DMS 273 (cell line): ENCODE results near the gene RAB17.
"Not testable (repeated sequence)": the region's sequence is repeated elsewhere in the genome, so short reads cannot be mapped to it uniquely, and the experiment has no call there.

Experiments used
- DNase-seq: peaks from one replicate; lab custom pipeline; 2025; ENCODE audit not compliant: unreplicated experiment; lab: John Stamatoyannopoulos, UW

RAB17 gene

DNA sequence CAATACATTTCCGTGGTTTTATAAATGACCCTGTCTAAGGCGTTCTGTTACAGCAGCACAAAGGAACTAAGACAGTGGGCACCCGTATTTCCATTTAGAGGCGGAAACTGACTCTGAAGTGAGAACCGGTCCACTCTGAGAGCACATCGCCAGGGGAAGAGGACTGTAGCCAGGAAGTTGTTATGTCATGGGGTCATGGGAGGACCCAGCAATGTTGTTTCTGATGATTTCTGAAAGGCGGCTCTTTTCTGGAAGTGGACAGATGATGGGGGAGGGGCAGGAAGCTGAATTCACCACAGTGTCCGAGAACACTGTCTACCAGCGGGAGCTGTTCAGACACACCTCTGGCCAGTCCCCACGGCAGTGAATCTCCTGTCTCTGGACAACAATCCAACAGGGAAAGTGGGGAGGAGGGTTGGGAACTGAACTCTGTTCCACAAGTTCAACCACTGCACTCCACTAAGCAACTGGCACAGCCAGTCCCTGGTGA is 34.7 kb upstream of the RAB17 start:
- DNase-seq: no peak

DNA sequence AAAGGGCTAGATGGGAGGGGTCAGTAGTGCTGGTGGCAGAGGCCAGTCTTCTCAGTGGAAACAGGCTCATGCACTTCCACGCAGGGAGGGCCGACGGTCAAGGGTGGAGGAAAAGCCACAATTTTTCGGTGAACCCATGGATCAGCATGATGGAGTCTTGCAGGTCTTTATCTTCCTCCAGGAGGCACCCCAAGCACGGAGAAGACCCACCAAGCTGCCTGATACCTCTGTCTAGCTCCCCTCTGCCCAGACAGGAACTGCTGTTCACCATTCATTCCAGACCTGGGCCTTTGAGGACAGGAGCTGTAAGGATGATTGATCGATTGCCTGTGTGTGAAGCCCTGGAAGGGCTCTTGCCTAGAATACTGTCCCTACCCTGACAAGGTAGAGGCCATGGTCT is 34.0 kb upstream of the RAB17 start:
- no peak for DNase-seq

- DNase-seq: no peak
Measured at GRCh38 chr2:237623428-237624403, 33.2 kb upstream of the RAB17 start.

- DNase-seq: no peak
Measured at GRCh38 chr2:237618449-237618848, 27.9 kb upstream of the RAB17 start.

DNA sequence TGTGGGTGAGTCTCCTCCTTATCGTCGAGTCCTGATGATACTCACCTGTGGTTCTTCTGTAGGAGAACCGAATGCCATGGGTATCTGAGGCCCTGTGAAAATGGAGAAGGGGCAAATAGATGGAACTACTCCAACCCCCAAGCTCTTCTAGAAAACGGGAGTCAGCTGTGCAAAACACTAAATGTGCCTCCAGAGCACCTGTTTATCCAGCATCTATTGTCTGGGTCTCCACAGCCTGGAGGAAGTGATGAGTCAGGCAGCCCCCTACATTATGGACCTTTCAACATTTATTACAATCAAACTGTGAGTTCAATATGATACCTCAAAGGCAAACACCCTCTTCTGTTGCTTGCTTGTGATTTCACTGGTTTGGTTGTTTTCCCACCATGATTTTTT is 27.1 kb upstream of the RAB17 start:
- no peak for DNase-seq

GRCh38 chr2:237616734-237617586 is 26.4 kb upstream of the RAB17 start:
- DNase-seq: no peak

- no peak for DNase-seq
Measured at GRCh38 chr2:237616373-237616733, 25.8 kb upstream of the RAB17 start.

DNA sequence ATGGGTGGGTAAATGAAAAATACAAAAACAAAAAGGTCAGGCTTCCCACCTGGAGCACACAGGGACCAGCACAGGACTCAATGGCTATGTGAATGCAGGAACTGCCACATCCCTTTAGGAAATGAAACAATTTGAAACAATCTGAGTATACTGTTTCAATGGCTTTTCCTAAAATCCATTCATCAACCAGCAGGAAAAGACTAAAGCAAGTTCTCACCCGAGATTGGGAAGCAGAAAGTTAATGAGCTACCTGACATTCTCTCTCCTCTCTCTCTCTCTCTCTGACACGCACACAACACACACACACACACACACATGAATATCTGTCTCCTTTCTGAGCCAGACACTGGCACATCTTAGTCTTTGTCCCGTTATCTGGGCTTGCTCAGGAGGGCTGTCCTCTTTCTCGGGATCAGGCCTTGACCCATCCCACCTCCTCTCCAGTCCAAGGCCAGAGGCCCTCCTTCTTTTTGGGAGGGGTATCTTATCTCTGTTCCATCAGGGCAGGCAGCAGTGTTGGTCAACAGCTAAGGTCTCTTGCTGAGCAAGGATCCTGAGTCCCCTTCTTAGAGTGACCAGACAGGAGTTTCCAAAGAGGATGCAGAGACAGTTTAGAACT is 25.2 kb upstream of the RAB17 start:
- DNase-seq: no peak

DNA sequence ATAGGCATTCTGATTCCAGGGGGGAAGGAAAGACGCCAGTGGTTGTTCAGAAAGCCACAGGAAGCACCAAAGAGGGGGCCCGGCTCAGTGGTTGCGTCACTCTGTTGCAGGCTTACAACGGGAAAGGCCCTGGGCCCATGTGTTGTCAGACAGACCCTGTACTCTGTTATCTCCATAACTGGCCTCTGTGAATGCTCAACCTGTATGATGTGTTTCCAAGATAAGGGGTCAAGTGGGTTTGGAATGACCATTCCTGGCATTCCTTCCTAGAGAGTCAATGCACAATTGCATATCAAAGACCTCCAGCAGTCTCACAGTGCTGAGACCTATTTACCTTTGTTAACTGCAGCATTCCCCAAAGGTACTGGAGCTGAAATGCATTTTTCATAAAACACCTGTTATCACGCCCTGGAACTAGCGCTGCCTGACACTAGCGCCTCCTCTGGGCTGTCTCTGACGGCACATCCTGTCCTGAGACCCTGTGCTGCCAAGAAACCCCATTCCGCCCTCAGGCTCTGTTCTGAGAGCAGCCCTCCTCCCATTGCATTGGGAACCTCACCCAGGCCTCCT is 23.7 kb upstream of the RAB17 start:
- DNase-seq: no peak

DNA sequence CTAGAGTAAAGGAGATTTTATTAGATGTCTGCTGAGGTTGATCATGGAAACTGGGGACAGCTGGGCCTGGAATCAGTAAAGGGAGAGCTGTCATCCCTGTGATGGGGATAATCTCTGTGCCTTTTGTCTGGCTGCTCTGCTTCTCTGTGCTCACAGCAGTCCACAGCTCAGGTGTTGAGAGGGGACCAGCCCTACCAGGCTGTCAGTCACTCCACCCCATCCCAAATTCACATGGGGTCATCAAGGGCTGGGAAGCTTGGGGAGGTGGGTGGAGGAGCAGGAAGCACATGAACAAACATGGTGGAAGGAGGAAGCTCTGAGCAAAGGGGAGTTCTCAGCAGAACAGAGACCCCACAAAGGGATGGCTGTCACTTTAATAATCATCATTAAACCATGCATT is 23.1 kb upstream of the RAB17 start:
- no peak for DNase-seq

DNA sequence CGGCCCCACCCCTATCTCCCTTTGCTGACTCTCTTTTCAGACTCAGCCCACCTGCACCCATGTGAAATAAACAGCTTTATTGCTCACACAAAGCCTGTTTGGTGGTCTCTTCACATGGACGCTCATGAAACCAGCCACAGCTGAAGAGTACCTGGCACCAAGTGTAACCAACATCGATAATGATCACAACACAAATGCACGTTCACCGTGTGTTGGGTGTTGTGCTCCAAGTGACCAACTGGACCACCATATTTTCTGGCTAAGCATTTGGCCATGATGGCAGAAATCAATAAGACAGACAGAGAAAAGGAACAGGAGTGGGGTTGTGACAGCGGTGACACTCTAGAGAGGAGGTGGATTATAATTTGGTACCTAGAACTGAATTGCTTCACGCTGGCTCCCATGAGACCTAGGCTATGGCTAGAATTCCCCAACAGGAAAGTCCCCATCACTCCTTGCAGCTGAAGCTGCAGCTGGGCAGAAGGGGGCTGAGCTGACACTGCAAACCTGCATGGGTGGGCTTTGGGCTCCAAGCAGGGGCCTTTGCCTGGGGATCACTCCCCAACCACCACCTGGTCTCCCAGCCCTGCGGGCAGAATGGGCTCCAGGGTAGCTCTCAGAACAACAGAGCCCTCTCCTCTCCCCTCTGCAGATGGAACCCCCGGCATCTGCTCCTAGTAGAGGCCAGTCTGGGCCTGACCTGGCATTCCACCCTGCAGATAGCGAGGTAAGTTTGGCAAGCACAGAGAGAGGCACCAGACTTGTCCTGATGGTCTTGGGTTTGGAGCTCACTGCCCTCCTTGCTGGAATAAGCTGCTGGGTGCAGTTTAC is 22.2 kb upstream of the RAB17 start:
- no peak for DNase-seq

DNA sequence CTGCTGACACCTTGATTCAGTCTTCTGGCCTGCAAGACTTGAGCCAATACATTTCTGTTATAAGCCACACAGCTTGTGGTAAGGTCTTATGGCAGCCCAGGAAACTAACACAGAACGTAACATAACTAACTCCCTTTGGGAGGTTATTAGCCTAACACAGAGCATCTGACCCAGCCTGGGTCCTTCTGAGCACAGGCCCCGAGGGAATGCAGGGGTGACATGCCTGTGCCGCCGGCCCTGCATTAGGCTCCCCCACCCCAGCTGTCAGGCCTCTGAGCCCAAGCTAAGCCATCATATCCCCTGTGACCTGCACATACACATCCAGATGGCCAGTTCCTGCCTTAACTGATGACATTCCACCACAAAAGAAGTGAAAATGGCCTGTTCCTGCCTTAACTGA is 16.0 kb upstream of the RAB17 start:
- DNase-seq: not testable (repeated sequence)

DNA sequence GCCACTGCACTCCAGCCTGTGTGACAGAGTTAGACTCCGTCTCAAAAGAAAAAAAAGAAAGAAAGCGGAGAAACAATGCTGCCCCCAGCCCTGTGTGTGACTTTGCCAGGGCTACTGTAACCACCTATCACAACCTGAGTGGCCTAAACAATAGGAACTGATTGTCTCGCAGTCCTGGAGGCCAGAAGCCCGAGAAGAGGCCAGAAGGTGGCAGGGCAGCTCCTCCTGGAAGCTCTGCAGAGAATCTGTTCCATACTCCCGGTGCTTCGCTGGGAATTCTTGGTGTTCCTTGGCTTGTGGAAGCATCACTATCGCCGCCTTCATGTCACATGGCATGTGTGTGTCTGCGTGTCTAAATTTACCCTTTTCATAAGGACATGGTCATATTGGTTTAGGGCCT is 14.4 kb upstream of the RAB17 start:
- DNase-seq: peak; percentile 20

DNA sequence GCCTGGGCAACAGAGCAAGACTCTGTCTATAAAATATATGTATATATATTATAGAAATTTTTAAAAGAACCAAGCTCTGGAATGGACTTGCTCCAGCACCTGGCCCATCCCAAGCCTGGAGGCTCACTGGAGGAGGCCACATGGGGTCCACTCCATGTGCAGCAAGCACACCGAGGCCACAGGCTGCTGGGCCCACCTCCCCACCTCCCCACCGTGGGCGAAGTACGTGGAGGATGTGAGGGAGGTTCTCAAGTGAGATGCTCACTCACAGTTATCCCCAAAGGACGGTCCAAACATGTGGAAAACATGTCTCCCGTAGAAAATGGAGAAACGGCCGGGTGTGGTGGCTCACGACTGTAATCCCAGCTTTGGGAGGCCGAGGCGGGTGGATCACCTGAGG is 13.9 kb upstream of the RAB17 start:
- DNase-seq: no peak

DNA sequence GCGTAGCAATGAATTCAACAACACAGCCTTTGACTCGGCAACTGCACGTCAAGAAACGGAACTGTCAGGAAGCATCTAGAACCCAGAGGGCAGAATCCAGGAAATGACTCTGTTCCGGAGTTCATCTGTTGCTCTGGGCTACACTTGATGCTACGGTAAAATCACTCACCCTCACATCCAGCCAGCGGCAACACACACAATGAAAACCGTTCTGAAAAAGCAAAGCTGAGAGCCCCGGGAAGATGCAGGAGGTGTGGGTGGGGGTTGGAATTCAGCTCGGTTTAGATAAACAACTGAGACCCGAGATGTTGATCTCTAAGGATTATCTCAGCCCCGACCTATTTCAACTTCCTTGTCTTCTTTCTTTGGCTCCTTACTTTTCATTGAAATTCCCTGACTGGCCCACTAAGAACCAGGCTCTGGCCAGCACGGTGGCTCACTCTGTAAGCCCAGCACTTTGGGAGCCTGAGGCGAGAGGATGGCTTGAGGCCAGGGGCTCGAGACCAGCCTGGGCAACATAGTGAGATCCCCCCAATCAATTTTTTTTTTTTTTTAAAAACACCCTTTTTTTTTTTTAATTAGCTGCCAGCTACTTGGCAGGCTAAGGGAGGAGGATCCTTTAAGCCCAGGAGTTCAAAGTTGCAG is 13.3 kb upstream of the RAB17 start:
- DNase-seq: no peak

GRCh38 chr2:237603049-237603717 is 12.6 kb upstream of the RAB17 start:
- DNase-seq: no peak

GRCh38 chr2:237602409-237602808 is 11.9 kb upstream of the RAB17 start:
- DNase-seq: no peak

GRCh38 chr2:237601453-237602116 is 11.1 kb upstream of the RAB17 start:
- DNase-seq: no peak
